CD4-positive, alpha-beta memory T cell (primary cell): ENCODE results near the gene ULBP3. TPM values are rescaled to one million over a fixed set of nuclear protein-coding genes. Genes with fewer than 3 reads are reported as not detected.
"Not testable (repeated sequence)": the region's sequence is repeated elsewhere in the genome, so short reads cannot be mapped to it uniquely, and the experiment has no call there.

Experiments
- CTCF ChIA-PET: fragments of 350-600 bp; sonication (Branson Sonifier 250); formaldehyde crosslinking; loops from one replicate; lab custom pipeline; 2021; ENCODE audit warnings: inconsistent platforms; ENCODE audit not compliant: partially characterized antibody; lab: Charles Lee
- POLR2A ChIA-PET: fragments of 350-600 bp; sonication (Branson Sonifier 250); formaldehyde crosslinking; loops from one replicate; lab custom pipeline; 2021; ENCODE audit not compliant: partially characterized antibody; lab: Charles Lee
- DNase-seq, 5 donors: peaks; one replicate each; pipeline versions ENCODE4 v3.0.0 to v3.0.0-alpha.2; 2020 to 2022; ENCODE audit warnings: mixed read lengths in 1 of 5
- H3K27ac ChIP-seq: one replicate; pipeline ENCODE4 v1.7.0; 2013; ENCODE audit warnings: low read depth, low read length
- H3K27me3 ChIP-seq: 2 replicates; pipeline ENCODE4 v1.7.0; 2013; ENCODE audit warnings: mild to moderate bottlenecking, low read length, moderate library complexity; ENCODE audit not compliant: insufficient read depth
- H3K36me3 ChIP-seq: 2 replicates; pipeline ENCODE4 v1.7.0; 2013; ENCODE audit warnings: mild to moderate bottlenecking, low read length, moderate library complexity; ENCODE audit not compliant: insufficient read depth
- H3K4me1 ChIP-seq: 2 replicates; pipeline ENCODE4 v1.7.0; 2013; ENCODE audit warnings: mild to moderate bottlenecking, low read length, moderate library complexity; ENCODE audit not compliant: insufficient read depth
- H3K4me3 ChIP-seq, 2 donors: one replicate each; pipeline ENCODE4 v1.7.0; 2013; ENCODE audit warnings: low read length in 2 of 2, mild to moderate bottlenecking in 1 of 2
- H3K9me3 ChIP-seq, 2 donors: one replicate each; pipeline ENCODE4 v1.7.0; 2013; ENCODE audit warnings: low read length in 2 of 2, control low read depth in 1 of 2; ENCODE audit not compliant: control insufficient read depth in 1 of 2
- H3K27ac Mint-ChIP-seq, 7 donors: one replicate each; pipeline ENCODE4 v1.8.0; 2020 to 2021; ENCODE audit warnings: mixed read lengths in 7 of 7, mild to moderate bottlenecking in 6 of 7, inconsistent platforms in 3 of 7, moderate library complexity in 3 of 7
- H3K27me3 Mint-ChIP-seq, 2 donors: one replicate each; pipeline ENCODE4 v1.8.0; 2020 to 2021; ENCODE audit warnings: mixed read lengths in 2 of 2
- H3K36me3 Mint-ChIP-seq, 2 donors: one replicate each; pipeline ENCODE4 v1.8.0; 2020 to 2021; ENCODE audit warnings: mixed read lengths in 2 of 2, inconsistent platforms in 1 of 2, mild to moderate bottlenecking in 1 of 2
- H3K4me1 Mint-ChIP-seq, 4 donors: one replicate each; pipeline ENCODE4 v1.8.0; 2020 to 2021; ENCODE audit warnings: mixed read lengths in 4 of 4, mild to moderate bottlenecking in 1 of 4
- H3K4me3 Mint-ChIP-seq, 8 donors: one replicate each; pipeline ENCODE4 v1.8.0; 2020 to 2021; ENCODE audit warnings: mixed read lengths in 8 of 8, mild to moderate bottlenecking in 7 of 8, moderate library complexity in 6 of 8, inconsistent platforms in 3 of 8
- H3K9me3 Mint-ChIP-seq, 8 donors: one replicate each; pipeline ENCODE4 v1.8.0; 2020 to 2021; ENCODE audit warnings: mixed read lengths in 8 of 8, mild to moderate bottlenecking in 5 of 8, inconsistent platforms in 3 of 8, moderate library complexity in 1 of 8
- intact Hi-C: fragments of 100-400 bp; cut with micrococcal nuclease; formaldehyde crosslinking; loops from one replicate; pipeline ENCODE4 v1.15.1; 2023
- polyA plus RNA-seq, 2 donors: library from polyadenylated mRNA; unstranded; fragments of 300-500 nt; fragmentation: Illumina TruSeq; gene quantifications; one replicate each; pipeline ENCODE4 v1.2.3, GENCODE V29; 2021
- total RNA-seq, 2 experiments: library from RNA; stranded (reverse); gene quantifications; one replicate each; pipeline ENCODE4 v1.2.3, GENCODE V29; 2021

ULBP3 gene
- total and polyA plus RNA-seq, 4 experiments from 2014 or later, result 0.42 to 0.96 (median 0.48) TPM; not detected in 1

DNA sequence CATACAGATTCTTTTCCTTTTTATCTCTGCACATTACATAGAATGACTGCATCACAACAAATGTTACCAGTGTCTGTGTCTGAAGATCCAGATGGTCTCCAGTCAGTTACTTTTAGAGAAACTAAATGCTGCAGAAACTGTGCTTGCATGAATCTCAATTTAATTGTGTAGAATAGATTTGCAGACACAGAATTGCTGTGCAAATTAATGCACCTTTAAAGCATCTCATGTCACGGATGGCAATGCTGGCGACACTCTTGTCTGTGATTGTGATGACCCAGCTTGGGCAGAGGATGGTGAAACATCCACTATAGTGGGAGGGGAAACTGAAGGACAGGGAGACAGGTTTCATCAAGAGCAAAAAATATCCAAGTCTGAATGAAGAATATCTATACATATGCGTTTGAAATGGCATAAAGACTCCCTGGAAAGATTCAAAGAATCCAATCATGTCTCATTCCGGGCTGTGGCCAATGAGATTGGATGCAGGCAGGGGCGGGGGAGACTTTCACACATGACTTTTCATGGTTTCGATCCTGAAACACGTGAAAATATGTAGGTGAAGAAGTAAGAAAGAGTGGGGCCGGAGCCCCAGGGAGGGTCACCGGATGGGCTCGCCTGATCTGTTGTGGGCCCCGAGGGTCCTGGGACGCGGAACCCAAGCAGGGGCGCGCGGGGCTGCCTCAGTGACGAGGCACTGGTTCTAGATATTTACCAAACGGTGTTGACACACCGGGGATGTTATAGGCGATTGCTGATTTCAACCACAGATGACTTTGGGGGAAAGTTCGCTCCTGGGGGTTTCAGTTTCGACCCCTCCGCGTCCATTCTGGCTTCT, 54.9 kb downstream of the ULBP3 start:
- intact Hi-C loops, H3K27ac Mint-ChIP-seq, H3K27ac ChIP-seq, H3K36me3 Mint-ChIP-seq, CTCF ChIA-PET, DNase-seq, H3K4me3 ChIP-seq, POLR2A ChIA-PET, H3K9me3 Mint-ChIP-seq, H3K36me3 ChIP-seq, H3K9me3 ChIP-seq, H3K4me1 ChIP-seq: not testable (repeated sequence)
- peaks cover 68 to 73% of the 10 kb centered on the region in 2 donors for H3K27me3 Mint-ChIP-seq
- H3K27me3 ChIP-seq, result peaks cover 22% of the 10 kb centered on the region
- peak overlapping the region in 7 of 8 donors; percentile 15 to 76 (median 69) for H3K4me3 Mint-ChIP-seq
- H3K4me1 Mint-ChIP-seq, result peaks cover 8 to 28% (median 12%) of the 10 kb centered on the region in 4 donors

DNA sequence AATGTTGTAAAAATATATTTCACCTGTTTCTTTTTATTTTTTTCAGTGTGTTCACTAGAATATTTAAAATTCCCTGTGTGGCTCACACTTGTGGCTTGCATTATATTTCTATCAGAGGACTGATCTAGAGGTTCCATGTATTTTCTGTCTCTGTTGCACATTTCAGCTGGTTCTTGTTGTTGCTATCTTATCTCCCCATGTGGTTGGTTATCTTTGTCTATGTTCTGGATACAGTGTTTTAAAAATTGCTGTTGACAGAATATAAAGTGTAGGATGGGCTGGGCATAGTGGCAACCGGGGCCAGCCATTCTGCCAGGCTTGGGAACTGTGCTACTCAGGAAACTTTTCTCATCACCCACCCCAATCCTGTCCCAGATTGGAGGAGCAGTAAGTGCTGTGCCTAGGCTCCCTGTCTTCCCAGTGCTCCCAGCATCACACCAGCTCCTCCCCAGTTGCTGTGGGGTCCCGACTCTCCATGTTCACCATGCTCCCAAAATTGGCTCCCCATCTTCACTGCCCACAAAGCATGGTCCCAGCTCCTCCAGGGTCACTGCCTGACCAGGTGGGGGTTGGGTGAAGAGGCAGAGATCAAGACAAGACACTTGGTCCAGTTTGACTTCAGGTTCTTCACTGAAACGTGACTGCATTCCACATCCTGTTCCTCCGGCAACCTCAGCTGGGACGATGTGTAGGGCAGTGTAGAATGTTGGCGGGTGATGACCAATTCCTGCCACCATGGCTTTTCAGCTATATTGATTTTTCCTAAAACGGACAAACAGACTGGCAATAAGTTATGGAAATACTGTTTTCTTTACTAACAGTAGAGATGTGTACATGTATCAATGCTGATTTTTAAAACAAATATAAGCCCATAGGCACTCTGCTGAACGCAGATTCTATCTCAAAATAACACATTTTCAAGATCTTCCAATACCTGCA, 55.8 kb downstream of the ULBP3 start:
- CTCF ChIA-PET, POLR2A ChIA-PET, intact Hi-C loops, H3K9me3 Mint-ChIP-seq, H3K4me1 ChIP-seq, H3K4me3 ChIP-seq, H3K36me3 ChIP-seq, H3K9me3 ChIP-seq, H3K27ac ChIP-seq, H3K27ac Mint-ChIP-seq, H3K36me3 Mint-ChIP-seq: not testable (repeated sequence)
- DNase-seq, result peak in 1 of 5 donors; percentile 25
- Mint-ChIP-seq H3K27me3 (peaks cover 71 to 73% of the 10 kb centered on the region in 2 donors), H3K4me3 (peak overlapping the region in 1 of 8 donors; percentile 69), H3K4me1 (peaks cover 8 to 28% (median 12%) of the 10 kb centered on the region in 4 donors)
- H3K27me3 ChIP-seq, result peaks cover 22% of the 10 kb centered on the region

Other genes starting within 250 kb of the ULBP3 start
- gene LRP11, start 204.8 kb downstream of the ULBP3 start, total RNA-seq, result 1 to 10 TPM; 3.6 to 5.6 TPM
- gene LRP11, start 204.8 kb downstream of the ULBP3 start, polyA plus RNA-seq, result 1 to 10 TPM; 1.2 to 2.3 TPM
- gene RAET1E, start 171.0 kb downstream of the ULBP3 start, total RNA-seq, result not detected
- gene RAET1E, start 171.0 kb downstream of the ULBP3 start, polyA plus RNA-seq, result not detected
- not detected for gene RAET1G, start 146.0 kb downstream of the ULBP3 start, total RNA-seq
- not detected for gene RAET1G, start 146.0 kb downstream of the ULBP3 start, polyA plus RNA-seq
- gene ULBP2, start 127.1 kb downstream of the ULBP3 start, total RNA-seq, result not detected
- 1 to 10 TPM in 1 of 2 donors, under 1 TPM in 1; 0.28 to 1.1 TPM for gene ULBP2, start 127.1 kb downstream of the ULBP3 start, polyA plus RNA-seq
- gene ULBP1, start 105.2 kb downstream of the ULBP3 start, total RNA-seq, result not detected
- not detected for gene ULBP1, start 105.2 kb downstream of the ULBP3 start, polyA plus RNA-seq
- not detected for gene RAET1L, start 43.6 kb downstream of the ULBP3 start, total RNA-seq
- not detected for gene RAET1L, start 43.6 kb downstream of the ULBP3 start, polyA plus RNA-seq
- not detected for gene PPP1R14C, start 73.9 kb upstream of the ULBP3 start, total RNA-seq
- gene PPP1R14C, start 73.9 kb upstream of the ULBP3 start, polyA plus RNA-seq, result not detected